ENCODE measurements around the gene OR52K2.
"Not testable (repeated sequence)": the region's sequence is repeated elsewhere in the genome, so short reads cannot be mapped to it uniquely, and the experiment has no call there.

Gene OR52K2

GRCh38 chr11:4448995-4449394, at the start of gene OR52K2:
Gene OR52K2, plus strand, starts transcription at chr11:4449295. Its CDS starts 45 bp downstream, at chr11:4449340.
- DNase-seq = no peak

DNA sequence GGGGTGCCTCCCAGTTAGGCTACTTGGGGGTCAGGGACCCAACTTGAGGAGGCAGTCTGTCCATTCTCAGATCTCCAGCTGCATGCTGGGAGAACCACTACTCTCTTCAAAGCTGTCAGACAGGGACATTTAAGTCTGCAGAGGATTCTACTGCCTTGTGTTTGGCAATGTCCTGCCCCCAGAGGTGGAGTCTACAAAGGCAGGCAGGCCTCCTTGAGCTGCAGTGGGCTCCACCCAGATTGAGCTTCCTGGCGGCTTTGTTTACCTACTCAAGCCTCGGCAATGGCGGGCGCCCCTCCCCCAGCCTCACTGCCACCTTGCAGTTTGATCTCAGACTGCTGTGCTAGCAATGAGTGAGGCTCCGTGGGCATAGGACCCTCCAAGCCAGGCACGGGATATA, 42.9 kb upstream of the OR52K2 start:
- not testable (repeated sequence) for DNase-seq

DNA sequence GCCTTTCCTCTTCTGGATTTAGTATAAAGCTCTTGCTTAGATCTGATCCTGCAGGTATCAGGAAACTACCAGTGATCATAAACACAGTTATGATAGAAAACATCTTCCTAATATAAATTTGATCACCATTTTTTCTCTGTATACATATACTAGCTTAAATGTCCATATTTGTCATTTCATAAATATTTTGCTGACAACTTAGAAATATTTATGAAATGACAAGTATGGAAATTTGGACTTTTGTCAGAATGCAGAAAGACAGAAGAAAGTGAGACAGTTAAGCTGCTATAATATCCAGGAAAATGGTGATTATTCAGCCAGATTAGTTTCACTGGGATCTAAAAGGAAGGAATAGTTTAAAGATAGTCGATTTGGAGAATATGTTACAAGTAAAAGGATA, 32.8 kb upstream of the OR52K2 start:
- no peak for DNase-seq

DNA sequence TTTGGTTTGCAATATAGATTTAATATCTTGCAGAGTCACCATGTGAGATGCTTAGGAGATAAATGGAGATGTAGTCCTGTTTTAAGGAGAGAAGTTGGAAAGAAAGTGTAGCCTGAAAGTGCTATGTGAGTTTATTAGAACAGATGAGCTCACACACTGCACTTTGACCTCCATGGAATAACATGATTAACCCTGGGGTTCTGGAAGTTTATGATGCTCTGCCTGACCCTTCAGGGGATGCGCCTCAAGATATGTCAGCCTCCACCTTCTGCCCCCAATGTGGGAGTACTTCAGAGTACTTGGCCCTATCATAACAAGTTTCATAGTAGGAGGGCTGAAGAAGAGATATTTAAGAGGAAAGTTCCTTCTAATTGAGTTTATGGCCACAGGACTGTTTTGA, 32.3 kb upstream of the OR52K2 start:
- no peak for DNase-seq

- no peak for DNase-seq
Observed at GRCh38 chr11:4418403-4418802, 30.7 kb upstream of the OR52K2 start.

- no peak for DNase-seq
Observed at GRCh38 chr11:4430051-4430450, 19.0 kb upstream of the OR52K2 start.

DNA sequence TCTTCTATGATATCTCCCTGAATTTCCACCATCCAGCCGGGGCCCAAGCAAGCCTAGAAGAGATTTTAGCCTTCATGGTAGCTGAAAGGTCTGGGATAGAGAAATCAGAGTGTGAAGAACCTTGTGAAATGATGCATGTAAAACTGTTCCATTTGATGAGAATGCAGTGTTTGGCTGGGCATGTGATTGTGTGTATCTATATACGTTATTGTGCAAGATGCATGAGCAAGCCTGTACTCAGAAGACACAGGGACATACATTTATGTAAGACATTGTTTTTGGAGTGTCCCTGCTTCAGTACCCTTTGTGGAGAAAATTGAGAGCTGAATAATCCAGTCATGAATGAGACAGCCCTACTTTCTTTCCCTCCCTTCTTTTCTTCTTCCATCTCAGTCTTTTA, 15.2 kb upstream of the OR52K2 start:
- no peak for DNase-seq

- no peak for DNase-seq
Observed at GRCh38 chr11:4436411-4436810, 12.7 kb upstream of the OR52K2 start.

- no peak for DNase-seq
Observed at GRCh38 chr11:4441515-4441914, 7.6 kb upstream of the OR52K2 start.

DNA sequence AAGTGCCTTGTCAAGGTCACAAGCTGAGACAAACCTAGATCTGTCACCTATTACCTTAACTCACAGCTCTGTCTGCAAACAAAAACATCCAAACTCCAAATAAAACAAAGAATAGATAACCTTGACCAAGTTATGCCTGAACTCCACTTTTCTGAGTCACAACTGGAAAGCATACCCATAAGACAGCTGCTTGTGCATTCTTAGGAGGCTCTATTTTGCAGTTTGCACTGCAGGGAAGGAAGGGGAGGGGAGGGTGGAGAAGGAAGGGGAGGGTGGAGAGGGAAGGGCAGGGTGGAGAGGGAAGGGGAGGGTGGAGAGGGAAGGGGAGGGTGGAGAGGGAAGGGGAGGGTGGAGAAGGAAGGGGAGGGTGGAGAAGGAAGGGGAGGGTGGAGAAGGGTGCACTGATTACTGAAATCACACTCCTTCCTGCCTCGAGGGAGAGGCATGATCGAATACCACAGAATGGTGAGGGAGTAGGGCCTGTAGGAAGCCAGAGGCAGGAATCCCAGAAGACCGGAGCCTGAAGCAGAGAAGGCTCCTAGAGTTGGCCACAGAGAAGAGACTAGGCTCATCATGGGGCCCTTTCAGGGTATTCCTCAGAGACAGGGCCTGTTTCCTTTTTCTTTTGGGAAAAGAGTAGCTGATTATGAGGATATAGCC, 5.7 kb upstream of the OR52K2 start:
- DNase-seq = no peak

GRCh38 chr11:4453118-4453517, 4.0 kb downstream of the OR52K2 start:
- DNase-seq = no peak

DNA sequence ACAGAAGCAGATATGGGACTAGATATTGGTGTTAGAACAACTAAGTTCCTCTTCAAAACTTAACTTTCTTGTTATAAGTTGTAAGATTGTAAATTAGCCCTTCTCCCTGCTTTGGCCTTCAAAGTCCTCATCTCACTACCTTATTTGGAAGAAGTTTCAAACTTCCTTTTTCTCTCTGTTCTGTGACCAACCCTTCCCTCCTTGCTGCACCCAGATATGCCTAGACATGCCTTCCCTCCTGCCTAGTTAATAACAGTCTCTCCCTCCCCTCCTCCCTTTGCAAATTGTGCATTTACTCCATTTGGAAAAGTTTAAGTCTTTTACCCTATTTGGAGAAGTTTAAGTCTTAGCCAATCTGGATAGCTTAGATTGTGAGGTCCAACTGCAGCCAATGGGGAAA, 4.9 kb downstream of the OR52K2 start:
- DNase-seq = no peak

DNA sequence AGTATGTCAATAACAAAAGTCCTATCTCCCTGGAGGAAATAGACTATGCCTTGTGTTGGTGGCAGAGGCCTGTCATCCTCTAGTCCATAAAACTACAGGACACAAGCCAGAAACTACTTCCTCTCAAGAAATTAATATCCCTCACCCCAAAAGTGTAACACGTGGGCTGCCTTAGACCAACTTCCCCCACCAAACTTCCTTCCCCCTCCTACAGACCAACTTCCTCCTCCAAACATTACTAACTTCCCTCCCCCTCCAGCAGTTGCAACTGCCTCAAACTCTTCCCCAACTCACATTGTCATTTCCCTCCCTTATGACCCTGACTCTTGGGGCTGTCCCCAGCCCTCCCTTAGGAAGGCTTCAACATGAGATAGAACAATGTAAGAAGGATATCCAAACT, 6.3 kb downstream of the OR52K2 start:
- DNase-seq = no peak

- no peak for DNase-seq
Observed at GRCh38 chr11:4459500-4459899, 10.4 kb downstream of the OR52K2 start.

GRCh38 chr11:4460151-4460550, 11.1 kb downstream of the OR52K2 start:
- no peak for DNase-seq

DNA sequence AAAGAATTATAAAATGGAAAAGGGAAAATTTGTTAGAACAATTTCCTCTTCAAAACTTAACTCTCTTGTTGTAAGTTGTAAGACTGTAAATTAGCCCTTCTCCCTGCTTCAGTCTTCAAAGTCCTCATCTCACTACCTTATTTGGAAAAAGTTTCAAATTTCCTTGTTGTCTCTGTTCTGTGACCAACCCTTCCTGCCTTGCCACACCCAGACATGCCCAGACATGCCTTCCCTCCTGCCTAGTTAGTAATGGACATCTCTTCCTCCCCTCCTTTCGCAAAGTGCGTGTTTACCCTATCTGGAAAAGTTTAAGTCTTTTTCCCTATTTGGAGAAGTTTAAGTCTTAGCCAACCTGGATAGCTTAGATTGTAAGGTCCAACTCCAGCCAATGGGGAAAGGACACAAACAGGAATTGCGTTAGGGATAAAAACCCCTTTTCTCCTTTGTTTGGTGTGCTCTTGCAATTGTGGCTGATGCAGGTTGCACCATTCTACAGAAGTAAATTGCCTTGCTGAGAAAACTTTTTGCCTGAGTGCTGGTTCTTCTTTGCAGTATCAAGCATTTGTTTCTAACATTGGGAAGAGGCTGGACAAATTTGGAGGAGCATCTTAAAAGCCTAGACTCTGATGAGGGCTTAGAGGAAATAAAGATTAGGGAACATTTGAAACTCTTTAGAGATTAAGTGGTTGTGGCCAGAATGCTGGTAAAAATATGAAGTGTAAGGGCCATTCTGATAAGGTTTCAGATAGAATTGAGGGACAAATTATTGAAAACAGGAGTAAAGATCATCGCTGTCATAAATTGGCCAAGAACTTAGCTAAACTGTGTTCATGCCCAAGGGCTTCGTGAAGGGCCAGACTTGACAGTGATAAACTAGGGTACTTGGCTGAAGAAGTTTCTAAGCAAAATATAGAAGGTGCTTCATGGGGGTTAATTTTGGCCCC, 15.4 kb downstream of the OR52K2 start:
- no peak for DNase-seq

DNA sequence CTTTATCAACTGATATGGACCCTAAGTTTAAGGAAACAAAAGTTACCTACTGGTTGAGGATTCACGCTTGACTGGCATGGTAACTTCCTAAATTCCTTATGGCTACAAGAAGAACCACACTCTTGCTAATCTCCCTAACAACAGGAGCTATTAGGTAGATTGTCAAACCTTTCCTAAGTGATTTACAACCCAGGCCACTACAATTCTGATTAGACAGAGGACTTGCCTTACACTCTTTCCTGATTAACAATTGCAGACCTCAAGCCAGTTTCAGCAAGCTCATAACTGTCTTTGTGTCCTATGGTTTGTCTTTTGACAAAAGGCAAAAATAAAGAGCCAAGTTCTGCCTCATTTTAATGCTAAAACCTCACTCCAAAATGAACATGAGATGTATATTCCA, 16.3 kb downstream of the OR52K2 start:
- no peak for DNase-seq

DNA sequence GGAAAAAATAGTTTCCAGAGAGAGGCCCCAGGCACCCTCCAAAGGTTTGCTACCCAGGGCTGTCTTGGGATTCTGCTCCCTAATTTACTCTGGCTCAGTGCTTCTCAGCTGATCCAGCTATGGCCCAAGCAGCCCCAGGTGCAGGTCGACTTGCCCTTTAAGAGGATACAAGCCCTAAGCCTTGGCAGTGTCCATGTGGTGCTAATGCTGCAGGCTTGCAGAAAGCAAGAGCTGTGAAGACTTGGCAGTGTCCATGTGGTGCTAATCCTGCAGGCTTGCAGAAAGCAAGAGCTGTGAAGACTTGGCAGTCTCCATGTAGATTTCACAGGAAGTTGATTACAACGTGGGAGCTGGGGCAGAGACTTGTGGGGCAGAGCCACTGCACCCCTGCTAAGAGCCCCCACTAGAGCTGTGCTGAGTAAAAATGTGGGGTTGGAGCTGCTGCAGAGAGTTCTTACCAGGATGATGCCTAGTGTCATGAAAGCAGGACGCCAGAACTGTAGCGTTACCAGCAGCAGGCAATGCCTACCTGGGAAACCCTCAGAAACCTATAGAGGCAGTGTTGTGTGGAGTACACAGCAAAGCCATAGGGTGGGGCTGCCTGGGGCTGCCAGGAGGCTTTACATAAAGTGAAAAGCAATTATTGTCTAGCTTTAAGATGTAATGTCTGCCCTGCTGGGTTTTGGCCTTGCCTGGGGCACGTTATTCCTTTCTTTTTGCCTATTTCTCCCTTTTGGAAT, 17.2 kb downstream of the OR52K2 start:
- no peak for DNase-seq

GRCh38 chr11:4466871-4467442, 17.9 kb downstream of the OR52K2 start:
- no peak for DNase-seq

DNA sequence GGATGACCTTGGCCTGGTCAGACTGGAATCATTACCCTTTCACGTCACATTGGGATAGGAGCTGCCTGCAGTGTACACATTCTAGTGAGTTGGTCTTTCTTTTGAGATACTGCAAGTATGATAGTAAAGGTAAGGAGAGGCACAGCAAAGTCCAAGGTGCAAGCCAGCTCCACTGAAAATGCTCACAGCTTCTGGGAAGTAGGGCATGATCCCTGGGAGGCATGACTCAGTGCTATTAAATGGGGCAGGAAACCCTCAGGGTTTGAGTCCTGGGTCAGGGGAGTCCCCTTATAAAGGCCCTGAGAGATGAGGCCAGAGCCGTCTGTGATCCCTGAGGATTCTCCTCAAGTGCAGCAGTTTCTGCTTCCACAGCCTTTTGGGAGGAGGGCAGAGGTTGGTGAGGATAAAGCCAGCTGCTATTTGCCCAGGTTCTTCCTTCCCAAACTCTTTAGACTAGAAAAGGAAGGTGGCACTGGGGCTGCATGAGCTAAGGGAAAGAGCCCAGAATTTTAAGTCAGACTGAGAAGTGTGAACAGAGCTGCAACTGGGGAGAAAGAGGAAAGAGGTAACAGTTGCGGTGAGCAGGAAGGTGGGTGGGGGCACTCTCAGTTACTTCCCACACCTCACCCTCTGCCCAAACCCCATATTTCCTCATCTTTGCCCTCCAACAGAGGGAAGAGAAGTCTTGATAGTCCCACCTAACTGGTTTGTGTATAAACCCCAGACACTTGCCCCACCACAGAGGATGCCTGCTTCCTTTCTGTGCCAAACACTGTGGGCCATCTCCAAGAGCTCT, 18.9 kb downstream of the OR52K2 start:
- no peak for DNase-seq

DNA sequence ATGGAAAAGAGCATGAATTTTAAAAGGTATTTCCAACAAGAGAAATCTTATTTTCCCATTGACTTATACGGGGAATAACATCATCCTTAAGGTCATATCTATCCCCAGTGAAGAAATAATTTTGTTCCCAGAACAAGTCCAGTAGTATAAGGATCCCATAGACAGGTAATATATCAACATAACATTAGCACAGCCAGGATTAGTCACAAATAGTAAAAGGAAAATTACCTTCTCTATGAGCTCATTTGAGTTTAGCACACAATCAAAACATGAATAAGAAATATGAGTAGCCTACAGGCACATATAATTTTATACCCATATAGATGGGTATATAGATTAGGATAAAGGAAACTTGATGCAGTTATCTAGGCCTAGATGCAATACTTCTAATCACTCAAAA, 30.5 kb downstream of the OR52K2 start:
- DNase-seq = no peak

- DNase-seq = peak; percentile 31
Observed at GRCh38 chr11:4480577-4481239, 31.6 kb downstream of the OR52K2 start.

All from activated CD4-positive, alpha-beta T cell treated with anti-CD3 and anti-CD28 coated beads, Interleukin-2, Interleukin-6, amounts not matched to agents 100 ng/mL and 50 ng/mL, durations not matched to agents 16 hours and 8 hours (primary cell).